ENCODE data around the gene RPS6KA5.

RPS6KA5 gene

DNA sequence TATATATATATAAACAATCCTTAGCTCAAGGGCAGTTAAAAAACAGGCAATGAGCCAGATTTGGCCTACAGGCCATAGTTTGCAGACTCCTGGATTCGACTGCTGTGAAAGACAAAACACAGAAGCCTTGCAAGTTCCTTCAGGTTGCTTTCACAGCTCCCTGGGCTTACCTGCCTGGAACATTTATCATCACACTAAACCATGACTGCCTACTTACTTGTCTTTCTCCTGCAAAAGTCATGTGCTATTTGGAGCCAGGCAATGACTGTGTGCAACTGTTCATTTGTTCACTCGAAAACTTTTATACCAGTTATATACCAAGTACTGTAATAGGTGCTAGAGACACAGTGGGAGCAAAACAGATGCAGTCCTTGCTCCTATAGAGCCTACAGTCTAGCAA is 2.2 kb upstream of the RPS6KA5 start:
- Histone ChIP-seq H3K4me2 (ENCODE audit: low read depth, low read length) (peak overlapping the region; percentile 37; the same call in 1 of the 2 replicates), H3K27ac (ENCODE audit: low read length) (peak overlapping the region; percentile 13; the same call in 1 of the 2 replicates), H3K9ac (ENCODE audit: low read length) (no peak overlapping the region)

DNA sequence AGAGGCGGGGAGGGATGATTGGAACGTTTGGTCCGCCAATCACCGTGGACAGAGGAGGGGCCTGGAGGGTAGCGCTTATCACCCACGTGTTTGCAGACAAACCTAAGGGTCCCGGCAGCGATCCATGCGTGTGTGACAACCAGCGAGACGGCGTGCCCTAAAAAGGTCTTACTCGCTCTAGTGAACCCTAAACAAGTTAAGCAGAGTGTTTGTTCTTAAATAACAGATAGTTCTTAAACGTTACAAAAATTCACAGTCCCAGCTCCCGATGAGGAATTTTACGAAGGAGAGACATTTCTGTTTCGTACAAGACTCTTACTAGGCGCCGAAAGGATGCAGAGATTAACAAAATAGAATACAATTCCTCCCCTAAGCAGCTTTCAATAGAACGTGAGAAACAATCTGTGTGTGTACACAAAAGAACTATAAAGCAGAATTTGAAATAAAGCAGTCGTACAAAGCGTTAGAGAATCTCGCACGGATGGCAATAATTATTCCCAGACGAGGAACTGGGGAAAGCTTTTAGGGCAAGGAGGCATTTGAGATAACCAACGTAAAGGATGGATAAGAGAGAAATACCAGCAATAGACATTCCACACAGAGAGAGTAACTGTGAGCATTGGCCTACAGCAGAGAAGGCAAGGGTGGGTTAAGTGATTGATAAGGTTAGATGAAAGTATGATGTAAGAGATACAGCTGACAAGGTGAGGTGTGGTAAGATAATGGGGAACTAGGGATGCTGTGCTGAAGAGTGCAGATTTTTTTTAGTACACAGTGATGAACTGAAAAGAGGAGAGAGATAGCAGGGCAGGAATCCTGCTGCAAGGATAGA is 831 bp upstream of the RPS6KA5 start:
- H3K4me3 ChIP-seq (ENCODE audit: low read length): peak overlapping the region; percentile 73
- peaks cover 14% of the 10 kb centered on the region; the same call in 1 of the 2 replicates for H3K4me1 ChIP-seq (ENCODE audit: low read length)
- H3K79me2 ChIP-seq (ENCODE audit: low read length): peaks cover 20% of the 10 kb centered on the region
- peak overlapping the region; percentile 61; the same call in 1 of the 2 replicates for H3K27ac ChIP-seq (ENCODE audit: low read length)
- H3K9ac ChIP-seq (ENCODE audit: low read length): peak overlapping the region; percentile 69; the same call in 1 of the 2 replicates
- H4K20me1 ChIP-seq (ENCODE audit: insufficient read depth, low read length): no peaks in the 10 kb centered on the region
- peak overlapping the region; percentile 86 for H3K4me2 ChIP-seq (ENCODE audit: low read depth, low read length)
- no peaks in the 10 kb centered on the region for H3K9me2 ChIP-seq (replicated peaks; ENCODE audit: insufficient read depth, low read length)
- H3F3A ChIP-seq (ENCODE audit: insufficient read depth, low read length): no peaks in the 10 kb centered on the region; the same call in 1 of the 2 replicates
- no peaks in the 10 kb centered on the region for H3K9me3 ChIP-seq (replicated peaks; ENCODE audit: insufficient read depth, low read length)
- H3K36me3 ChIP-seq (replicated peaks; ENCODE audit: insufficient read depth, low read length): no peaks in the 10 kb centered on the region
- DNase-seq: no peak
- peak overlapping the region; percentile 69 for H2AFZ ChIP-seq (ENCODE audit: low read length)
- TF ChIP-seq CTCF (IDR thresholded peaks at IDR 0.05; ENCODE audit: low read length): no peak
- TF ChIP-seq EZH2 (optimal IDR thresholded peaks at IDR 0.05; ENCODE audit: low read depth, low read length): no peak
- no peaks in the 10 kb centered on the region for H3K27me3 ChIP-seq (replicated peaks; ENCODE audit: insufficient read depth, low read length)

More for the DNA sequence above, 2.2 kb upstream of the RPS6KA5 start:
- H3K9me2 ChIP-seq (replicated peaks; ENCODE audit: insufficient read depth, low read length): no peaks in the 10 kb centered on the region
- DNase-seq: no peak
- peaks cover 14% of the 10 kb centered on the region for H3K79me2 ChIP-seq (ENCODE audit: low read length)
- peaks cover 14% of the 10 kb centered on the region; the same call in 1 of the 2 replicates for H3K4me1 ChIP-seq (ENCODE audit: low read length)
- H4K20me1 ChIP-seq (ENCODE audit: insufficient read depth, low read length): no peaks in the 10 kb centered on the region
- H3K9me3 ChIP-seq (replicated peaks; ENCODE audit: insufficient read depth, low read length): no peaks in the 10 kb centered on the region
- no peaks in the 10 kb centered on the region for H3K27me3 ChIP-seq (replicated peaks; ENCODE audit: insufficient read depth, low read length)
- TF ChIP-seq EZH2 (optimal IDR thresholded peaks at IDR 0.05; ENCODE audit: low read depth, low read length): no peak
- TF ChIP-seq CTCF (IDR thresholded peaks at IDR 0.05; ENCODE audit: low read length): no peak
- no peak for TF ChIP-seq EZH2phosphoT487 (IDR thresholded peaks at IDR 0.05; ENCODE audit: low read length)
- peak overlapping the region; percentile 38; the same call in 1 of the 2 replicates for H2AFZ ChIP-seq (ENCODE audit: low read length)
- H3F3A ChIP-seq (ENCODE audit: insufficient read depth, low read length): no peaks in the 10 kb centered on the region; the same call in 1 of the 2 replicates
- H3K4me3 ChIP-seq (ENCODE audit: low read length): no peak overlapping the region
- H3K36me3 ChIP-seq (replicated peaks; ENCODE audit: insufficient read depth, low read length): no peaks in the 10 kb centered on the region

DNA sequence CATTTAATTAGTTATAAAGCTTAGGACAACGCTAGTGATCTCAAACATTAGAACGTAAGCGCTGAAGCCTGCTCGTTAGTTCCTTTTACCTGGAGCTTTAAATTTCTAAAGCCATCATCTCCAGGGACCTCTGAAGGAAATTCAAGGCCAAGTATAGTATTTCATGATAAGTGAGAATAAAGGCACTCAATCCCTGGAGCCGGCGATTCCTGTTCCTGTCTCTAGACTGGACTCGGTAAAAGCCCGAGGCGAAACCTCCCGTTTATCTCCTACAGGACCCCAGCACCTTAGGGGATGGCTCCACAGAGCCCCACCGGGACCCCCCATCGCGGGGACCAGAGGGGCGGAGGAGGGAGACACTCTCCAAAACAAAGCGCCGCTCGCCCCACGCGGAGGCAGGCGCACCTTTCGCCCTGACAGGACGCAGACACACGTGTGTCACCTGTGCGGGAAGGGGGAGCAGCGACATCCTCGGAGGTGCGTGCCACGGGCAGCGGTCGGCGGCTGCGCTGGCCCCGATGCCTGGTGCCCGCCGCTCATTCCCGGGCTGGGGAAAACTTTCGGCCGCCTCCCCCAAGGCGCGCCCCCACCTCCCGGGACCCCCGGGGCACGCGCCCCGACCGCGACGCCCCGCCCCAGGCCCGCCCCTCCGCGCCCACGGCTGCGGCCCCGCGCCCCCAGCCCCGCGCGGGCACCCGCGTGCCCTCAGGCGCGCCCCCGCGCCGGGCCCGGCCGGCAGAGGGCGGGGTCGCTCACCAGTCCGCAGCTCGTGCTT is 678 bp downstream of the RPS6KA5 start:
- TF ChIP-seq EZH2phosphoT487 (IDR thresholded peaks at IDR 0.05; ENCODE audit: low read length): no peak
- Histone ChIP-seq H3K9me3 (replicated peaks; ENCODE audit: insufficient read depth, low read length) (no peaks in the 10 kb centered on the region), H3K27me3 (replicated peaks; ENCODE audit: insufficient read depth, low read length) (no peaks in the 10 kb centered on the region), H3K9ac (ENCODE audit: low read length) (peak overlapping the region; percentile 86), H3K4me2 (ENCODE audit: low read depth, low read length) (peak overlapping the region; percentile 66; the same call in 1 of the 2 replicates), H3K4me3 (ENCODE audit: low read length) (peak overlapping the region; percentile 73), H3K79me2 (ENCODE audit: low read length) (peaks cover 26% of the 10 kb centered on the region), H3K27ac (ENCODE audit: low read length) (peak overlapping the region; percentile 89), H3K9me2 (replicated peaks; ENCODE audit: insufficient read depth, low read length) (no peaks in the 10 kb centered on the region), H3K36me3 (replicated peaks; ENCODE audit: insufficient read depth, low read length) (no peaks in the 10 kb centered on the region), H3F3A (ENCODE audit: insufficient read depth, low read length) (no peaks in the 10 kb centered on the region; the same call in 1 of the 2 replicates), H2AFZ (ENCODE audit: low read length) (peak overlapping the region; percentile 64), H3K4me1 (ENCODE audit: low read length) (peaks cover 14% of the 10 kb centered on the region; the same call in 1 of the 2 replicates), H4K20me1 (ENCODE audit: insufficient read depth, low read length) (no peaks in the 10 kb centered on the region)
- peak; percentile 37 for DNase-seq
